AG04449 (cell line): ENCODE data around the gene ZNF280B.
A peak's percentile ranks its signal among the peaks of the same experiment; 100 is the strongest.
"Not testable (repeated sequence)": the region's sequence is repeated elsewhere in the genome, so short reads cannot be mapped to it uniquely, and the experiment has no call there.

ENCODE experiments used
- CTCF ChIA-PET: fragments of 350-600 bp; formaldehyde crosslinking; extraction: SDS; loops from one replicate; lab custom pipeline; 2021; ENCODE audit warnings: antibody characterized with exemption; lab: Yijun Ruan, JAX
- POLR2A ChIA-PET: fragments of 400-600, 350-600 bp; formaldehyde crosslinking; extraction: SDS; loops from one replicate; lab custom pipeline; 2020; ENCODE audit warnings: antibody characterized with exemption, inconsistent platforms; lab: Yijun Ruan, JAX
- DNase-seq: peaks from one replicate; pipeline ENCODE4 v3.0.0-alpha.2; 2010; ENCODE audit warnings: low read depth, low spot score
- H3K4me3 ChIP-seq: 2 replicates; pipeline ENCODE4 v1.5.1; 2011; ENCODE audit warnings: low read depth, mild to moderate bottlenecking, control low read depth, low read length
- TF ChIP-seq, protein P1 (sequence below): IDR thresholded peaks from one replicate; pipeline ENCODE4 v1.5.1; 2011; ENCODE audit warnings: mild to moderate bottlenecking, moderate library complexity, low read length, control low read depth, inconsistent platforms; ENCODE audit not compliant: insufficient read depth; ENCODE audit errors: missing control alignments

The ZNF280B gene

DNA sequence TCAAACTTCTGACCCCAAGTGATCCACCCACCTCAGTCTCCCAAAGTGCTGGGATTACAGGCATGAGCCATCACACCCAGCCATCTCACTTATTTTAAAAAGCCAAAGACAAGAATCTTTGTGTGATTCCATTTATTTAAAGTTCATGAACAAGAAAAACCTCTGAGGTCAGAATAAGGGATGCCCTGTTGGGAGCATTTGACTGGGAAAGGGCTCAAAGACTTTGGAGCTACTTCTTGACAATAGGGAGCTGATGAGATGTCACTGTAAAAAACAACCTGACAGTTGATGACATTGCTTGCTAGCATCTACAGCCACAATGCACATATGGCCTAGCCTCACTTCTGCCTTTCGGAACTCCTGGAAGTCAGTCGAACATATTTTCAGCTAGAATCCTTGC lies 5.1 kb upstream of the ZNF280B start:
- POLR2A ChIA-PET: no interaction called here
- no peak overlapping the region for H3K4me3 ChIP-seq
- TF ChIP-seq, protein P1, sequence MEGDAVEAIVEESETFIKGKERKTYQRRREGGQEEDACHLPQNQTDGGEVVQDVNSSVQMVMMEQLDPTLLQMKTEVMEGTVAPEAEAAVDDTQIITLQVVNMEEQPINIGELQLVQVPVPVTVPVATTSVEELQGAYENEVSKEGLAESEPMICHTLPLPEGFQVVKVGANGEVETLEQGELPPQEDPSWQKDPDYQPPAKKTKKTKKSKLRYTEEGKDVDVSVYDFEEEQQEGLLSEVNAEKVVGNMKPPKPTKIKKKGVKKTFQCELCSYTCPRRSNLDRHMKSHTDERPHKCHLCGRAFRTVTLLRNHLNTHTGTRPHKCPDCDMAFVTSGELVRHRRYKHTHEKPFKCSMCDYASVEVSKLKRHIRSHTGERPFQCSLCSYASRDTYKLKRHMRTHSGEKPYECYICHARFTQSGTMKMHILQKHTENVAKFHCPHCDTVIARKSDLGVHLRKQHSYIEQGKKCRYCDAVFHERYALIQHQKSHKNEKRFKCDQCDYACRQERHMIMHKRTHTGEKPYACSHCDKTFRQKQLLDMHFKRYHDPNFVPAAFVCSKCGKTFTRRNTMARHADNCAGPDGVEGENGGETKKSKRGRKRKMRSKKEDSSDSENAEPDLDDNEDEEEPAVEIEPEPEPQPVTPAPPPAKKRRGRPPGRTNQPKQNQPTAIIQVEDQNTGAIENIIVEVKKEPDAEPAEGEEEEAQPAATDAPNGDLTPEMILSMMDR: no peak
- CTCF ChIA-PET: no interaction called here
- no peak for DNase-seq

DNA sequence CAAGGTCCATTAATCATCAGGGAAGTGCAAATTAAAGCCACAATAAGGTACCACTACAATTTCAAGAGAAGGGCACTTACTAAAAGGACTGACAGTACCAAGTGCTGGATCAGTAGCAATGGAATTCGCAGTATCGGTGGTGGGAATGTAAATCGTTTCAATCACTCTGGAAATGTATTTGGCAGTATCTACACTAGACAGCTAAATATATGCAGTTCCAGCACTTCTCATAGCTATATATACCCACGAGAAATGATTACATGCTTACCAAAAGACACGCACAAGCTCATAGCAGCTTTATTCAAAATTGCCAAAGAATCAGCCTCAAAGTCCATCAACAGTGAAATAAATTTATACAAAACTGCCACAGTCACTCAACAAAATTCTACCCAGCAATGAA lies 4.4 kb upstream of the ZNF280B start:
- DNase-seq: no peak
- TF ChIP-seq, protein P1: no peak
- CTCF ChIA-PET: no interaction called here
- POLR2A ChIA-PET: no interaction called here
- no peak overlapping the region for H3K4me3 ChIP-seq

DNA sequence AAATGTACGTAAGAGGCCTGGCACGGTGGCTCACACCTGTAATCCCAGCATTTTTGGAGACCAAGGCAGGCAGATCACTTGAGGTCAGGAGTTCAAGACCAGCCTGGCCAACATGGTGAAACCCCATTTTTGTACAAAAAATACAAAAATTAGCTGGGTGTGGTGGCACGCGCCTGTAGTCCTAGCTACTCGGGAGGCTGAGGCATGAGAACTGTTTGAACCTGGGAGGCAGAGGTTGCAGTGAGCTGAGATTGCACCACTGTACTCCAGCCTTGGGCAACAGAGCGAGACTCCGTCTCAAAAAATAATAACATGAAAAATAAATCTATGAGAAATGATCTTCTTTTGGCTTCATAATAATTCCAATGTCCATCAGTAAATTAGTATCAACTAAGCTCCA lies 2.3 kb upstream of the ZNF280B start:
- H3K4me3 ChIP-seq, DNase-seq, POLR2A ChIA-PET: not testable (repeated sequence)
- CTCF ChIA-PET: interaction anchor here (2.0 kb wide), 1 partner anchor 9 kb away, joined by 8 read pairs; the partner anchor contains the start of gene ZNF280A

DNA sequence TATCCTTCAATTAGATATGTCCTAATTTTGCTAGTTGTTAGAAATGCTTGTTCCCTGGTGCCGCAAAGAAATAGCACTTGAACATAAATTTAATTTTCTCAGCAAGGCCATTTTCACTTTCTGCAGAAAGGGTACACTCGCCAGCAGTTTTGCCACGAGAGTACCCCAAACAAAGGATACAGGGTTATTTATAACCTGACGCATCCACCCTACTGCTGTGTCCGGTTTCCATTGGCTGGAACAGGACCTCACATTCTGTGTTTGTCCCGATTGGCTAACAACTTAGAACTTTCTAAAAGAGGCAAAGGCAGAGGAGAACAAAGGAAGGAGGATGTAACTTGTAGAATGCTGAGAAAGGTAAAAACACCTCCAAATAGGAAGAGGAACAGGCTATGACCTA lies 1.4 kb upstream of the ZNF280B start:
- H3K4me3 ChIP-seq, DNase-seq, POLR2A ChIA-PET: not testable (repeated sequence)
- CTCF ChIA-PET: interaction anchor here (1.0 to 1.7 kb wide), 8 partner anchors 9 to 77 kb away, joined by 3 to 20 read pairs (median 4); partner anchors contain the start of genes PRAME and ZNF280A

DNA sequence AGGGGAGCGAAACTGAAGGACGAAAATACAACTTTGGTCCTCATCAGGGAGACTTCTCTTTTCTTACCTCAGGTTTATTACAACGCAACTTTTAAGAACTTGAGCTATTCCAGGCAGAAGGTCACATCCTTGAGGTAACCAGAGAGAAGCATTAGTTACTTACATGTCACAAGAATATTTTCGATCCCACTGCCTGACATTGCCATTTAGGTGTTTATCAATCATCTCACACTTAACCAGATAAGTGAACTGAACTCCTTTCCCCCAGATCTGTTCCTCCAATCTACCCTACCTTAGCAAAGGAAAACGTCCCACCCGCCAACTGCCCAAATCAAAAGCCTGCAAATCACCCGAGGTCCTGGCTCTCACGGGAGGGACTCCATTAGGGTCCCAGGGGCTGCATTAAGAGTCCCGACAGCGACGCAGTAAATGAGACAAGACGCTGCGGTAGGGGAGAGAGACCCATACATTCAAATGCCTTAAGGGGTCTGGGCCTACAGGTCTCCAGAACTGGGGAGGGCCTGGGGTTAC lies 734 bp downstream of the ZNF280B start:
- POLR2A ChIA-PET: interaction anchor here (0.6 kb wide), 1 partner anchor 29 kb away, joined by 3 read pairs; no protein-coding TSS in a partner anchor

DNA sequence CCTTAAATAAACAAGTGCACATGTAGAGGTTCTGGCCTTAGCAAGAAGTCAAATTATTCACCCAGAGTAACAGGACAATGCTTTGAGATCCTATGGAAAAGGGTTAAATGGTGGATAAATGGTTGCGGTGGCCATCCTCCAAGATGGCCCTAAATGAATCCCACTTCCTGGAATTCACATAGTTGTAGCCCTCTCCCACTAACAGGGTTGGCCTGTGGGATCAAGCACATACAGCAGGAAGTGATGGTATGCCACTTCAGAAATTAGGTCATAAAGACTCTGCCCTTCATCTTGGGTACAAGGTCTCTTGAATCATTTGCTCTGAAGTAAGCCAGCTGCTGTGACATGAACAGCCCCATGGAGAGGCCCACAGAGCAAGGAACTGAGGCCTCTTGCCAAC lies 1.8 kb downstream of the ZNF280B start:
- ChIA-PET CTCF (interaction anchor here (1.3 to 2.7 kb wide), 3 partner anchors 43 to 452 kb away, joined by 4 to 11 read pairs (median 7); no protein-coding TSS in a partner anchor), POLR2A (no interaction called here)
- H3K4me3 ChIP-seq: no peak overlapping the region
- no peak for DNase-seq
- TF ChIP-seq, protein P1: no peak

More for the DNA sequence above, 734 bp downstream of the ZNF280B start:
- peak overlapping the region; percentile 85 for H3K4me3 ChIP-seq
- CTCF ChIA-PET: interaction anchor here (0.8 to 2.7 kb wide), 5 partner anchors 19 to 451 kb away, joined by 3 to 11 read pairs (median 4); no protein-coding TSS in a partner anchor
- TF ChIP-seq, protein P1: no peak
- no peak for DNase-seq

DNA sequence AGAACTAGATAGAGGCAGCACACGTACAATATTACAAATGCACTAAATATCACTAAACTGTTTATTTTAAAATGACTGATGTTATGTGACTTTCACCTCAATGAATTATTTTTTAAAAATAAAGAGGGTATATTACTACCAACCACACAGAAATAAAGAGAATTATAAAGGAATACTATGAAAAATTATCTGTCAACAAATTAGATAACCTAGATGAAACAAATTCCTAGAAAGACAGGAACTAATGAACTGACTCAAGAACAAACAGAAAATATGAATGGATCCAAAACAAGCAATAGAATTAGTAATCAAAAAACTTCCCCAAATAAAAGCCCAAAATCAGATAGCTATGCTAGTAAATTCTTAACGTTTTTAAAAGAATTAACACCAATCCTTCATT lies 10.3 kb downstream of the ZNF280B start:
- TF ChIP-seq, protein P1: no peak
- ChIA-PET CTCF (interaction anchor here (1.0 to 2.8 kb wide), 2 partner anchors 11 to 88 kb away, joined by 3 to 12 read pairs; partner anchors contain the start of gene ZNF280B), POLR2A (no interaction called here)
- DNase-seq: no peak
- no peak overlapping the region for H3K4me3 ChIP-seq

DNA sequence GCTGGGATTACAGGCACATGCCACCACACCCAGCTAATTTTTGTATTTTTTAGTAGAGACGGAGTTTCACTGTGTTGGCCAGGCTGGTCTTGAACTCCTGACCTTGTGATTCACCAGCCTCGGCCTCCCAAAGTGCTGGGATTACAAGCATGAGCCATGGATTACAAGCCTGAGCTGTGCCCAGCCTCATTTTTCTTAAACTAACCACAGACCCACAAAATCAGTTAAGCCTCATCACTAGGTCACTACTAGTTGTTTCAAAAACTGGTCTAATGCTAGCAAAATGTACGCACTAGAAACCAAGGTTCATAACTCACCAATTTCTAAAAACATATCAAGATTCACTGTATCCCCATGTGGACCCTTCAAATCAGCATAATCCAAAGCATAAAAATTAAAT lies 17.0 kb downstream of the ZNF280B start:
- DNase-seq, H3K4me3 ChIP-seq, POLR2A ChIA-PET: not testable (repeated sequence)
- CTCF ChIA-PET: interaction anchor here (1.0 kb wide), 1 partner anchor 14 kb away, joined by 3 read pairs; no protein-coding TSS in a partner anchor
